Heart left ventricle (tissue), 16 donors: ENCODE results near the gene TMEM181. TPM values are rescaled to one million over a fixed set of nuclear protein-coding genes. Genes with fewer than 3 reads are reported as not detected.

Experiments
- ATAC-seq, 4 donors: fragments of 200-7000 bp; cut with Tn5 transposase; one replicate each; pipeline ENCODE4 v1.9.1; 2020 to 2022; ENCODE audit warnings: moderate library complexity in 4 of 4, mild to moderate bottlenecking in 3 of 4, moderate number of reproducible peaks in 1 of 4
- DNase-seq, 5 donors: peaks; one replicate each; pipeline ENCODE4 v3.0.0-alpha.2; 2020
- H3K27ac ChIP-seq, 12 donors: fragments of 200-600 bp; sonication (generic) in 4 of 12; one replicate each; pipeline versions ENCODE4 v1.5.0 to v1.8.0; 2016 to 2022; ENCODE audit warnings: mild to moderate bottlenecking in 2 of 12
- H3K27me3 ChIP-seq, 9 donors: fragments of 200-600 bp; sonication (generic) in 2 of 9; one replicate each; pipeline versions ENCODE4 v1.5.1 to v1.8.0; 2016 to 2022; ENCODE audit warnings: mild to moderate bottlenecking in 3 of 9
- H3K36me3 ChIP-seq, 9 donors: fragments of 200-600 bp; sonication (generic) in 2 of 9; one replicate each; pipeline versions ENCODE4 v1.5.0 to v1.8.0; 2018 to 2022; ENCODE audit warnings: mild to moderate bottlenecking in 2 of 9
- H3K4me1 ChIP-seq, 12 donors: fragments of 200-600 bp; sonication (generic) in 4 of 12; one replicate each; pipeline versions ENCODE4 v1.5.0 to v1.8.0; 2016 to 2022; ENCODE audit warnings: mild to moderate bottlenecking in 3 of 12
- H3K4me3 ChIP-seq, 12 donors: fragments of 200-600 bp; sonication (generic) in 4 of 12; one replicate each; pipeline versions ENCODE4 v1.5.0 to v1.8.0; 2017 to 2022; ENCODE audit warnings: mild to moderate bottlenecking in 9 of 12, moderate library complexity in 4 of 12
- H3K9me3 ChIP-seq, 12 donors: fragments of 200-600 bp; sonication (generic) in 4 of 12; one replicate each; pipeline versions ENCODE4 v1.5.0 to v1.8.0; 2016 to 2022; ENCODE audit warnings: mild to moderate bottlenecking in 1 of 12
- POLR2A ChIP-seq, 2 donors: fragments of 450-650 bp; IDR thresholded peaks; one replicate each; pipeline ENCODE4 v1.6.1; 2017; ENCODE audit warnings: antibody characterized with exemption in 2 of 2, mild to moderate bottlenecking in 2 of 2, moderate library complexity in 2 of 2
- WGBS, 4 donors: extraction: QIAGEN DNeasy Blood & Tissue Kit in 2 of 4; methylation state at CpG; one replicate each; pipeline versions ENCODE4 v1.1.5 to v1.1.7; 2013 to 2018; 5-methylcytosine and 5-hydroxymethylcytosine counted together
- intact Hi-C, 10 donors: fragments of 100-400 bp; cut with DNase I; formaldehyde crosslinking; loops; one replicate each; pipeline versions ENCODE4 v1.11.1 to v1.14.2; 2022
- polyA plus RNA-seq, 2 donors: library from polyadenylated mRNA; stranded (reverse); fragments of 200-250 nt; gene quantifications; one replicate each; pipeline ENCODE4 v1.2.3, GENCODE V29; 2013
- total RNA-seq, 9 donors: library from RNA; depleted of rRNA in 2 of 9; stranded (reverse); fragments of >200 nt in 2 of 9; fragmentation: NEBNext Ultra II Directional in 3 of 9; extraction: Animal tissue kit (Norgen Biotek cat#: 25700) in 3 of 9; gene quantifications; one replicate each; pipeline versions ENCODE4 v1.1.0 to v1.2.4, GENCODE V29; 2016 to 2023
- TF ChIP-seq, protein P1 (sequence below), 12 donors: fragments of 200-600 bp; sonication (generic) in 4 of 12; IDR thresholded peaks; one replicate each; pipeline versions ENCODE4 v1.5.0 to v1.8.0; 2018 to 2022; ENCODE audit warnings: antibody characterized with exemption in 12 of 12, mild to moderate bottlenecking in 5 of 12
- donor health status: ischemic (EF 13 %, LVEDD 7.1; RV severe dilation, severe dysfunction).
- donor health status: healthy with polysubstance abuse.
- donor health status: DM: no; HTN: yes; CAD: no.
- donor health status: DM: no; HTN: no; CAD: no.
- donor health status: ischemic (EF 25% LVEDD 6.9; RV normal size, moderate dysfunction).
- donor health status: ischemic (EF 25% LVEDD 5.7; RV mildly dilated, moderate dysfunction).
- donor health status: healthy.
- donor health status: DM: yes; HTN: yes; CAD: no.
- donor health status: ischemic (EF 35%, LVEDD 5.7; RV mildly dilated, moderate dysfunction).
- donor health status: nonischemic (EF 11% LVEDD 7.7; RV severe dilation, severe dysfunction).
- donor health status: DM: yes; HTN: yes; CAD: no.
- donor health status: PGD.
- donor health status: ischemic (EF 29% LVEDD 5.4; RV normal size, mild dysfunction).
- donor health status: nonischemic (EF 23%, LVEDD 6.1; RV moderate dilation, normal function).

Gene TMEM181
- total and polyA plus RNA-seq, 11 donors: 4.3 to 14.3 (median 10.1) TPM

DNA sequence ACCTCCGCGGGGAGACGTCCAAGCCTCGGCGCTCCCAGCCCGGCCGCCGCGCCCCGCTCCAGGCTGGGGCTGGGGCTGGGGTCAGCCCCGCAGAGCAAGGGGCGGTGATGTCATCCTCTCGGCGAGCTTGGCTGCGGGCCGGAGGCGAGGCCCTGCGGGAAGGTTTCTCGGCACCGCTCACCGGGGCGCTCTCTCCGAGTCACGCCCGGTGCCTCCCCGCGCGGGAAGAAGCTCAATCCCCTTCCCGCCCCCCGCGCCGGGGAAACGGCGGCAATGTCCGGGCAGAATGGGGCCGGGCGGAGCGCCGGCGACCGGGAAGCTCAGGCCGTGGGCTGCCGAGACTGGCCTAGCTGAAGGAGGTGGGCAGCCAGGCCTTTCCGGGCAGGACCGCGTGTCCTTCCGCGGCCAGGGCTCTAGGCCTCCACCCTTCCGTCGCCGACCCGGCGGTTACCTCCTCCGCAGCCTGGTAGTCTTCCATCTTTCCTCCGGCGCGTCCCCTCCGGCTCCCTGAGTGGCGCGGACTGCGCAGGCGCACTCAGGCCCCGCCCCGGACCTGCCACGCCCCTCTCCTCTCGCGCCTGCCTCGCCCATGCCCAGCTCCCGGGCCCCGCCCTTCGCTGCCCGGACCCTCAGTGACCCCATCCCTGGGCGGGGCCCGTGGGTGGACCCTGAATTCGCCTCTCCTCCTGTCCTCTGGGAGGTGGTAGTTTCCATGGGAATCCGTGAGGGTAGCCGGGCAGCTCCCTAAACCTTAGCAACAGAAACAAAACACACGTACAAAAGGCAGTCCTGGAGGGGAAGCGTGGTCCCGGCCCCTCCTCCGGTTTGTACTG is 84.6 kb downstream of the TMEM181 start, which contains the start of gene DYNLT1:
Gene DYNLT1 (minus strand): TSS at position 513 of the 833 bp plus-strand sequence. CDS start 35 bp downstream, at position 478.
- peak within 1 kb of the TSS; percentile 72 to 99 (median 92) for H3K4me3 ChIP-seq
- no peaks in the 10 kb centered on the region for H3K27me3 ChIP-seq
- TF ChIP-seq, protein P1, sequence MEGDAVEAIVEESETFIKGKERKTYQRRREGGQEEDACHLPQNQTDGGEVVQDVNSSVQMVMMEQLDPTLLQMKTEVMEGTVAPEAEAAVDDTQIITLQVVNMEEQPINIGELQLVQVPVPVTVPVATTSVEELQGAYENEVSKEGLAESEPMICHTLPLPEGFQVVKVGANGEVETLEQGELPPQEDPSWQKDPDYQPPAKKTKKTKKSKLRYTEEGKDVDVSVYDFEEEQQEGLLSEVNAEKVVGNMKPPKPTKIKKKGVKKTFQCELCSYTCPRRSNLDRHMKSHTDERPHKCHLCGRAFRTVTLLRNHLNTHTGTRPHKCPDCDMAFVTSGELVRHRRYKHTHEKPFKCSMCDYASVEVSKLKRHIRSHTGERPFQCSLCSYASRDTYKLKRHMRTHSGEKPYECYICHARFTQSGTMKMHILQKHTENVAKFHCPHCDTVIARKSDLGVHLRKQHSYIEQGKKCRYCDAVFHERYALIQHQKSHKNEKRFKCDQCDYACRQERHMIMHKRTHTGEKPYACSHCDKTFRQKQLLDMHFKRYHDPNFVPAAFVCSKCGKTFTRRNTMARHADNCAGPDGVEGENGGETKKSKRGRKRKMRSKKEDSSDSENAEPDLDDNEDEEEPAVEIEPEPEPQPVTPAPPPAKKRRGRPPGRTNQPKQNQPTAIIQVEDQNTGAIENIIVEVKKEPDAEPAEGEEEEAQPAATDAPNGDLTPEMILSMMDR (IDR thresholded peaks at IDR 0.05): peak in 1 of 12 donors; percentile 13
- TF ChIP-seq POLR2A (IDR thresholded peaks at IDR 0.05): peak; percentile 86 to 96
- intact Hi-C loops: loop anchor here in 3 of 10 donors (5.0 to 10.0 kb wide), 2 partner anchors 48 to 170 kb away; partner anchors contain the start of gene EZR (in 1 of the 3)
- H3K9me3 ChIP-seq: no peaks in the 10 kb centered on the region
- peaks cover 8 to 61% (median 39%) of the 10 kb centered on the region in 12 donors for H3K4me1 ChIP-seq
- DNase-seq (peak; percentile 93 to 97 (median 96)), ATAC-seq (peak; percentile 94 to 96 (median 96))
- H3K36me3 ChIP-seq: peaks cover 0 to 16% (median 6%) of the 10 kb centered on the region in 9 donors
- peak within 1 kb of the TSS; percentile 94 to 100 (median 98) for H3K27ac ChIP-seq
- WGBS, 4 donors: 0 to 1% (median 1%) methylated on average over 24 to 81 of the region's 81 CpGs

- DNase-seq: no peak
- WGBS, 4 donors: 26 to 31% (median 28%) methylated on average over 21 of the region's 21 CpGs
- no peak for ATAC-seq
- Histone ChIP-seq H3K4me3 (peak overlapping the region; percentile 72 to 99 (median 92)), H3K9me3 (no peaks in the 10 kb centered on the region), H3K27ac (peak overlapping the region; percentile 94 to 100 (median 98)), H3K4me1 (peaks cover 8 to 60% (median 38%) of the 10 kb centered on the region in 12 donors), H3K36me3 (peaks cover 0 to 8% (median 0%) of the 10 kb centered on the region in 9 donors), H3K27me3 (no peaks in the 10 kb centered on the region)
- no peak for TF ChIP-seq POLR2A (IDR thresholded peaks at IDR 0.05)
- TF ChIP-seq, protein P1 (IDR thresholded peaks at IDR 0.05): no peak
- intact Hi-C loops: loop anchor here in 3 of 10 donors (5.0 to 10.0 kb wide), 2 partner anchors 47 to 169 kb away; partner anchors contain the start of gene EZR (in 1 of the 3)
Measured at GRCh38 chr6:158645064-158646022, 85.5 kb downstream of the TMEM181 start.

GRCh38 chr6:158646023-158646910 is 86.4 kb downstream of the TMEM181 start:
- peaks cover 8 to 50% (median 31%) of the 10 kb centered on the region in 12 donors for H3K4me1 ChIP-seq

More at GRCh38 chr6:158646023-158646910, 86.4 kb downstream of the TMEM181 start:
- Histone ChIP-seq H3K27me3 (no peaks in the 10 kb centered on the region), H3K36me3 (peaks cover 0 to 7% (median 0%) of the 10 kb centered on the region in 9 donors), H3K9me3 (no peaks in the 10 kb centered on the region), H3K27ac (peak overlapping the region in 3 of 12 donors; percentile 94 to 100 (median 98)), H3K4me3 (no peak overlapping the region)
- TF ChIP-seq, protein P1 (IDR thresholded peaks at IDR 0.05): no peak
- TF ChIP-seq POLR2A (IDR thresholded peaks at IDR 0.05): no peak
- DNase-seq (no peak), ATAC-seq (no peak)
- intact Hi-C loops: loop anchor here in 3 of 10 donors (5.0 to 10.0 kb wide), 2 partner anchors 46 to 169 kb away; partner anchors contain the start of gene EZR (in 1 of the 3)
- 70 to 87% (median 81%) methylated on average over 9 to 10 of the region's 10 CpGs for WGBS, 4 donors
